ENCODE data around the gene MSS51. TPM values are rescaled to one million over a fixed set of nuclear protein-coding genes. Genes with fewer than 3 reads are reported as not detected.

The MSS51 gene
- polyA plus RNA-seq, 3 donors, result 1.7 to 1.8 (median 1.8) TPM

Other genes with a start within 250 kb of the MSS51 start
- 10 to 100 TPM; 27.4 to 34.2 (median 33.6) TPM for gene DNAJC9, start 186.3 kb downstream of the MSS51 start, polyA plus RNA-seq (ENCODE audit: insufficient read length in 3 of 3)
- gene MRPS16, start 180.9 kb downstream of the MSS51 start, polyA plus RNA-seq (ENCODE audit: insufficient read length in 3 of 3), result 10 to 100 TPM; 73.1 to 80.8 (median 80.3) TPM
- gene CFAP70, start 74.7 kb downstream of the MSS51 start, polyA plus RNA-seq (ENCODE audit: insufficient read length in 3 of 3), result 10 to 100 TPM; 12.0 to 14.1 (median 12.4) TPM
- 100 to 1,000 TPM in 1 of 3 donors, 10 to 100 TPM in 2; 95.7 to 103 (median 99.3) TPM for gene ANXA7, start 19.5 kb downstream of the MSS51 start, polyA plus RNA-seq (ENCODE audit: insufficient read length in 3 of 3)
- gene PPP3CB, start 62.5 kb upstream of the MSS51 start, polyA plus RNA-seq (ENCODE audit: insufficient read length in 3 of 3), result 10 to 100 TPM; 65.5 to 66.2 (median 66.0) TPM
- 10 to 100 TPM; 35.5 to 40.3 (median 35.8) TPM for gene USP54, start 157.8 kb upstream of the MSS51 start, polyA plus RNA-seq (ENCODE audit: insufficient read length in 3 of 3)
- 1 to 10 TPM; 5.0 to 6.3 (median 5.2) TPM for gene MYOZ1, start 207.9 kb upstream of the MSS51 start, polyA plus RNA-seq (ENCODE audit: insufficient read length in 3 of 3)
- under 1 TPM; 0.24 to 0.46 (median 0.25) TPM for gene SYNPO2L, start 222.5 kb upstream of the MSS51 start, polyA plus RNA-seq (ENCODE audit: insufficient read length in 3 of 3)